NT2/D1 (cell line): ENCODE results near the gene SNX9.

Experiments
- DNase-seq: peaks from one replicate; pipeline ENCODE4 v3.0.0-alpha.2; 2011; ENCODE audit warnings: low read depth, low spot score
- H3K27me3 ChIP-seq: 2 replicates; pipeline ENCODE4 v1.6.0; 2011; ENCODE audit warnings: mild to moderate bottlenecking; ENCODE audit not compliant: insufficient read length, insufficient read depth
- H3K36me3 ChIP-seq: 2 replicates; pipeline ENCODE4 v1.6.1; 2011; ENCODE audit warnings: mild to moderate bottlenecking, low read length, mixed read lengths; ENCODE audit not compliant: insufficient read depth, insufficient read length
- H3K4me1 ChIP-seq: 2 replicates; pipeline ENCODE4 v1.5.1; 2011; ENCODE audit not compliant: insufficient read depth, insufficient read length
- H3K4me3 ChIP-seq: 2 replicates; pipeline ENCODE4 v1.5.1; 2011; ENCODE audit warnings: low read depth; ENCODE audit not compliant: insufficient read length
- H3K9ac ChIP-seq: 2 replicates; pipeline ENCODE4 v1.6.0; 2011; ENCODE audit warnings: low read depth; ENCODE audit not compliant: insufficient read length
- H3K9me3 ChIP-seq: 2 replicates; pipeline ENCODE4 v1.5.1; 2011; ENCODE audit warnings: mild to moderate bottlenecking, low read length; ENCODE audit not compliant: insufficient read depth
- SUZ12 ChIP-seq: IDR thresholded peaks from 2 replicates; pipeline ENCODE4 v1.6.1; 2011; ENCODE audit not compliant: insufficient read length, insufficient read depth; ENCODE audit errors: extremely low read depth
- YY1 ChIP-seq: IDR thresholded peaks from 2 replicates; pipeline ENCODE4 v1.6.1; 2011; ENCODE audit not compliant: insufficient read length, insufficient read depth
- ZNF274 ChIP-seq: IDR thresholded peaks from 2 replicates; pipeline ENCODE4 v1.6.1; 2011; ENCODE audit warnings: mild to moderate bottlenecking, low read depth, low read length

SNX9 gene

GRCh38 chr6:157912326-157912725 is 89.3 kb downstream of the SNX9 start:
- DNase-seq, result no peak
- H3K4me3 ChIP-seq, result no peak overlapping the region

GRCh38 chr6:157921685-157922367 is 98.8 kb downstream of the SNX9 start:
- DNase-seq, result no peak

More at GRCh38 chr6:157912326-157912725, 89.3 kb downstream of the SNX9 start:
- no peak overlapping the region for H3K9ac ChIP-seq
- no peaks in the 10 kb centered on the region for H3K27me3 ChIP-seq
- peaks cover 17% of the 10 kb centered on the region for H3K36me3 ChIP-seq
- peaks cover 3% of the 10 kb centered on the region for H3K4me1 ChIP-seq
- no peaks in the 10 kb centered on the region for H3K9me3 ChIP-seq
- TF ChIP-seq ZNF274, result no peak
- TF ChIP-seq SUZ12, result no peak
- no peak for TF ChIP-seq YY1

GRCh38 chr6:157925771-157926170 is 102.7 kb downstream of the SNX9 start:
- Histone ChIP-seq H3K9me3 (no peaks in the 10 kb centered on the region), H3K4me3 (no peak overlapping the region), H3K27me3 (no peaks in the 10 kb centered on the region), H3K9ac (no peak overlapping the region), H3K36me3 (peaks cover 40% of the 10 kb centered on the region), H3K4me1 (no peaks in the 10 kb centered on the region)
- no peak for TF ChIP-seq YY1
- TF ChIP-seq ZNF274, result no peak
- TF ChIP-seq SUZ12, result no peak
- DNase-seq, result no peak

More at GRCh38 chr6:157921685-157922367, 98.8 kb downstream of the SNX9 start:
- H3K9ac ChIP-seq, result no peak overlapping the region
- no peak overlapping the region for H3K4me3 ChIP-seq
- no peaks in the 10 kb centered on the region for H3K27me3 ChIP-seq
- peaks cover 29% of the 10 kb centered on the region for H3K36me3 ChIP-seq
- no peaks in the 10 kb centered on the region for H3K9me3 ChIP-seq
- no peak for TF ChIP-seq YY1
- TF ChIP-seq SUZ12, result no peak
- no peak for TF ChIP-seq ZNF274
- H3K4me1 ChIP-seq, result no peaks in the 10 kb centered on the region

- no peak for DNase-seq
- Histone ChIP-seq H3K4me3 (no peak overlapping the region), H3K9me3 (no peaks in the 10 kb centered on the region), H3K27me3 (no peaks in the 10 kb centered on the region), H3K4me1 (no peaks in the 10 kb centered on the region), H3K36me3 (peaks cover 39% of the 10 kb centered on the region), H3K9ac (no peak overlapping the region)
- TF ChIP-seq YY1 (no peak), ZNF274 (no peak), SUZ12 (no peak)
These were observed 104.0 kb downstream of the SNX9 start for GRCh38 chr6:157927011-157927410.

GRCh38 chr6:157928428-157928827 is 105.4 kb downstream of the SNX9 start:
- DNase-seq, result no peak
- Histone ChIP-seq H3K9ac (no peak overlapping the region), H3K27me3 (no peaks in the 10 kb centered on the region), H3K4me1 (no peaks in the 10 kb centered on the region), H3K36me3 (peaks cover 44% of the 10 kb centered on the region), H3K9me3 (no peaks in the 10 kb centered on the region), H3K4me3 (no peak overlapping the region)
- no peak for TF ChIP-seq ZNF274
- no peak for TF ChIP-seq YY1
- no peak for TF ChIP-seq SUZ12

GRCh38 chr6:157929076-157929475 is 106.0 kb downstream of the SNX9 start:
- no peak overlapping the region for H3K4me3 ChIP-seq
- no peaks in the 10 kb centered on the region for H3K4me1 ChIP-seq
- no peak for TF ChIP-seq ZNF274
- TF ChIP-seq SUZ12, result no peak
- no peak overlapping the region for H3K9ac ChIP-seq
- no peaks in the 10 kb centered on the region for H3K27me3 ChIP-seq
- H3K9me3 ChIP-seq, result no peaks in the 10 kb centered on the region
- DNase-seq, result no peak
- peaks cover 46% of the 10 kb centered on the region for H3K36me3 ChIP-seq

- no peaks in the 10 kb centered on the region for H3K4me1 ChIP-seq
- H3K36me3 ChIP-seq, result peaks cover 44% of the 10 kb centered on the region
- no peak for TF ChIP-seq YY1
- TF ChIP-seq SUZ12, result no peak
- no peak for TF ChIP-seq ZNF274
- no peak overlapping the region for H3K9ac ChIP-seq
- no peaks in the 10 kb centered on the region for H3K27me3 ChIP-seq
- no peaks in the 10 kb centered on the region for H3K9me3 ChIP-seq
- H3K4me3 ChIP-seq, result no peak overlapping the region
- no peak for DNase-seq
These were observed 106.8 kb downstream of the SNX9 start for GRCh38 chr6:157929765-157930319.
